Astrocyte of the cerebellum (primary cell): Measurements from ENCODE around the gene NRP1.

Source experiments
- DNase-seq: peaks from one replicate; pipeline ENCODE4 v3.0.0-alpha.2; 2011; ENCODE audit warnings: low read depth
- H3K4me3 ChIP-seq: 2 replicates; pipeline ENCODE4 v1.5.1; 2011; ENCODE audit warnings: mild to moderate bottlenecking, low read depth, low read length, moderate library complexity
- CTCF ChIP-seq: IDR thresholded peaks from 2 replicates; pipeline ENCODE4 v1.5.1; 2012; ENCODE audit warnings: low read length, low read depth, moderate library complexity, mild to moderate bottlenecking; ENCODE audit errors: missing control alignments
- in situ Hi-C: cut with HindIII; loops from 2 replicates; pipeline ENCODE4 v1.10.0; 2017; ENCODE audit warnings: low sequenced_read_pairs

Gene NRP1

GRCh38 chr10:33314811-33315561, 19.5 kb downstream of the NRP1 start:
- in situ Hi-C loops: loop anchor here (5.0 kb wide), 1 partner anchor 33 kb away; no protein-coding TSS in a partner anchor
- no peak for TF ChIP-seq CTCF
- peak; percentile 55 for DNase-seq
- H3K4me3 ChIP-seq: no peak overlapping the region

- no peak for TF ChIP-seq CTCF
- DNase-seq: no peak
- in situ Hi-C loops: no loop called here
- no peak overlapping the region for H3K4me3 ChIP-seq
These were observed 22.8 kb downstream of the NRP1 start for GRCh38 chr10:33311640-33312039.

GRCh38 chr10:33310853-33311252, 23.6 kb downstream of the NRP1 start:
- TF ChIP-seq CTCF: no peak
- H3K4me3 ChIP-seq: no peak overlapping the region
- in situ Hi-C loops: no loop called here
- no peak for DNase-seq

GRCh38 chr10:33309406-33309805, 25.1 kb downstream of the NRP1 start:
- DNase-seq: no peak
- no peak for TF ChIP-seq CTCF
- H3K4me3 ChIP-seq: no peak overlapping the region
- in situ Hi-C loops: no loop called here

GRCh38 chr10:33307835-33308234, 26.6 kb downstream of the NRP1 start:
- DNase-seq: no peak
- no peak for TF ChIP-seq CTCF
- in situ Hi-C loops: no loop called here
- no peak overlapping the region for H3K4me3 ChIP-seq

- no peak for TF ChIP-seq CTCF
- in situ Hi-C loops: no loop called here
- no peak for DNase-seq
- H3K4me3 ChIP-seq: no peak overlapping the region
These were observed 27.6 kb downstream of the NRP1 start for GRCh38 chr10:33306701-33307519.
